Neural cell (in vitro differentiated cells): ENCODE data around the gene AGBL4. TPM values are rescaled to one million over a fixed set of nuclear protein-coding genes. Genes with fewer than 3 reads are reported as not detected.

Experiments
- H2AFZ ChIP-seq: fragments of 200-600, 300-800 bp; sonication (generic), shearing (Covaris generic); 2 replicates; pipeline ENCODE4 v1.6.0; 2014; ENCODE audit warnings: low read depth, mild to moderate bottlenecking, antibody characterized with exemption, low read length, moderate library complexity
- H3F3A ChIP-seq: fragments of 200-600 bp; shearing (Covaris generic); 2 replicates; pipeline ENCODE4 v1.6.1; 2016; ENCODE audit warnings: mild to moderate bottlenecking, moderate library complexity, mixed read lengths, antibody characterized with exemption, low read length; ENCODE audit not compliant: insufficient read depth, poor library complexity, severe bottlenecking
- H3K27ac ChIP-seq: fragments of 200-600, 300-800 bp; sonication (generic), shearing (Covaris generic); 2 replicates; pipeline ENCODE4 v1.5.1; 2014; ENCODE audit warnings: mild to moderate bottlenecking, low read length, moderate library complexity
- H3K27me3 ChIP-seq: fragments of 300-800, 200-600 bp; sonication (generic), shearing (Covaris generic); 2 replicates; pipeline ENCODE4 v1.6.0; 2014; ENCODE audit warnings: mild to moderate bottlenecking, low read depth, low read length, moderate library complexity; ENCODE audit not compliant: insufficient read depth
- H3K36me3 ChIP-seq: fragments of 300-800, 200-600 bp; sonication (generic), shearing (Covaris generic); 2 replicates; pipeline ENCODE4 v1.5.1; 2014; ENCODE audit warnings: mild to moderate bottlenecking, antibody characterized with exemption, low read length, moderate library complexity; ENCODE audit not compliant: insufficient read depth
- H3K4me2 ChIP-seq: fragments of 300-800, 200-600 bp; sonication (generic), shearing (Covaris generic); 2 replicates; pipeline ENCODE4 v1.6.0; 2014; ENCODE audit warnings: mild to moderate bottlenecking, low read length
- H3K4me3 ChIP-seq: fragments of 300-800, 200-600 bp; sonication (generic), shearing (Covaris generic); 2 replicates; pipeline ENCODE4 v1.5.1; 2014; ENCODE audit warnings: mild to moderate bottlenecking, low read length, moderate library complexity
- H3K79me2 ChIP-seq: fragments of 200-600 bp; shearing (Covaris generic); replicated peaks from 2 replicates; pipeline ENCODE4 v1.6.0; 2014; ENCODE audit warnings: mild to moderate bottlenecking, low read length, moderate library complexity; ENCODE audit not compliant: insufficient read depth
- H3K9ac ChIP-seq: fragments of 300-800, 200-600 bp; sonication (generic), shearing (Covaris generic); 2 replicates; pipeline ENCODE4 v1.6.1; 2016; ENCODE audit warnings: mild to moderate bottlenecking, low read length, mixed read lengths
- H3K9me2 ChIP-seq: fragments of 200-600 bp; shearing (Covaris generic); 2 replicates; pipeline ENCODE4 v1.6.1; 2016; ENCODE audit warnings: mild to moderate bottlenecking, low read length, mixed read lengths; ENCODE audit not compliant: insufficient read depth
- H3K9me3 ChIP-seq: fragments of 200-600, 300-800 bp; sonication (generic), shearing (Covaris generic); 2 replicates; pipeline ENCODE4 v1.6.1; 2016; ENCODE audit warnings: mild to moderate bottlenecking, mixed run types, low read length, moderate library complexity, mixed read lengths
- H4K20me1 ChIP-seq: fragments of 200-600 bp; shearing (Covaris generic); 2 replicates; pipeline ENCODE4 v1.6.1; 2016; ENCODE audit warnings: mild to moderate bottlenecking, mixed run types; ENCODE audit not compliant: insufficient read depth
- CTCF ChIP-seq: fragments of 450-650 bp; IDR thresholded peaks from 2 replicates; pipeline ENCODE4 v1.5.1; 2014; ENCODE audit warnings: antibody characterized with exemption, mild to moderate bottlenecking, moderate library complexity; ENCODE audit not compliant: poor library complexity, severe bottlenecking
- EP300 ChIP-seq: fragments of 450-650 bp; conservative IDR thresholded peaks from 2 replicates; pipeline ENCODE4 v1.6.1; 2014; ENCODE audit warnings: antibody characterized with exemption, mild to moderate bottlenecking, moderate library complexity; ENCODE audit not compliant: poor library complexity, severe bottlenecking
- EZH2 ChIP-seq: fragments of 200-600, 300-800 bp; shearing (Covaris generic), sonication (generic); IDR thresholded peaks from 2 replicates; pipeline ENCODE4 v1.6.1; 2014; ENCODE audit warnings: antibody characterized with exemption, low read length, borderline replicate concordance, mild to moderate bottlenecking; ENCODE audit not compliant: insufficient read depth, poor library complexity, severe bottlenecking
- MXI1 ChIP-seq: fragments of 450-650 bp; conservative IDR thresholded peaks from 2 replicates; pipeline ENCODE4 v1.6.1; 2014; ENCODE audit warnings: antibody characterized with exemption, mild to moderate bottlenecking; ENCODE audit not compliant: poor library complexity, severe bottlenecking
- POLR2AphosphoS5 ChIP-seq: IDR thresholded peaks from 2 replicates; pipeline ENCODE4 v1.6.1; 2012
- RAD21 ChIP-seq: fragments of 450-650 bp; conservative IDR thresholded peaks from 2 replicates; pipeline ENCODE4 v1.6.1; 2014; ENCODE audit warnings: antibody characterized with exemption, mild to moderate bottlenecking, moderate library complexity
- REST ChIP-seq: IDR thresholded peaks from 2 replicates; pipeline ENCODE4 v1.6.1; 2012; ENCODE audit warnings: borderline replicate concordance
- SMC3 ChIP-seq: fragments of 450-650 bp; conservative IDR thresholded peaks from 2 replicates; pipeline ENCODE4 v1.6.1; 2014; ENCODE audit warnings: antibody characterized with exemption, mild to moderate bottlenecking, moderate library complexity; ENCODE audit not compliant: poor library complexity
- TAF1 ChIP-seq: IDR thresholded peaks from 2 replicates; pipeline ENCODE4 v1.6.1; 2012; ENCODE audit warnings: low read depth
- polyA plus RNA-seq: library from polyadenylated mRNA; depleted of rRNA; stranded (reverse); fragments of >200 nt; gene quantifications from 2 replicates; pipeline ENCODE4 v1.2.3, GENCODE V29; 2014

The AGBL4 gene
- polyA plus RNA-seq, 1 donor from 2014 or later: 1.3 TPM

GRCh38 chr1:48851638-48852037, 1172.1 kb downstream of the AGBL4 start:
- no peak overlapping the region for H2AFZ ChIP-seq
- no peak for TF ChIP-seq REST
- TF ChIP-seq MXI1: no peak
- no peak for TF ChIP-seq EZH2
- TF ChIP-seq TAF1: no peak
- no peak for TF ChIP-seq POLR2AphosphoS5
- TF ChIP-seq EP300: no peak
- TF ChIP-seq CTCF: no peak
- no peak for TF ChIP-seq SMC3
- no peak for TF ChIP-seq RAD21
- no peaks in the 10 kb centered on the region for H3K27me3 ChIP-seq
- no peak overlapping the region for H3K27ac ChIP-seq
- no peaks in the 10 kb centered on the region for H4K20me1 ChIP-seq
- H3F3A ChIP-seq: no peaks in the 10 kb centered on the region
- H3K79me2 ChIP-seq: no peaks in the 10 kb centered on the region
- no peaks in the 10 kb centered on the region for H3K9me2 ChIP-seq
- H3K4me2 ChIP-seq: no peak overlapping the region
- no peaks in the 10 kb centered on the region for H3K36me3 ChIP-seq
- H3K9me3 ChIP-seq: no peaks in the 10 kb centered on the region
- H3K9ac ChIP-seq: no peak overlapping the region
- H3K4me3 ChIP-seq: no peak overlapping the region

DNA sequence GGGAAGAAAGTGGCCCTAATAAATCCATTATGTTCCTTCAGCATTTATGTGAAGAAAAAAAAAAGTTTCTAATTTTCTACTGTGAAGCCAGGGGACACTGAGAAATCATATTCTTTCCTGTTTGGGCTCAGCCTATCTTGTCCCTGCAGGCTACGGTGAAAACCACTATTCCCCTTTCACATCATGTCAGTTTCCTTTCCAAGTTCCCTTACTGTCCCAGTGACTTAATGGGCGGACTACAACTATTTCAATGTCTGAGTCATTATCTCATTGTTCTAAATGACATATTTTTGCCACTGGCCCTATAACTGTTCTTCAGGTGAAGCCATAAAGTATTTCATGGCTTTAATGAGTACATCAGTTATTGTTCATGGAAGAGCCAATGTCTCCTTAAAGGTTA, 1175.7 kb downstream of the AGBL4 start:
- Histone ChIP-seq H3K4me3 (no peak overlapping the region), H3K36me3 (no peaks in the 10 kb centered on the region), H3K27ac (no peak overlapping the region), H2AFZ (no peak overlapping the region), H4K20me1 (no peaks in the 10 kb centered on the region), H3F3A (no peaks in the 10 kb centered on the region), H3K9ac (no peak overlapping the region), H3K9me3 (no peaks in the 10 kb centered on the region), H3K79me2 (no peaks in the 10 kb centered on the region), H3K27me3 (no peaks in the 10 kb centered on the region), H3K9me2 (no peaks in the 10 kb centered on the region), H3K4me2 (no peak overlapping the region)
- no peak for TF ChIP-seq POLR2AphosphoS5
- no peak for TF ChIP-seq REST
- no peak for TF ChIP-seq EZH2
- no peak for TF ChIP-seq SMC3
- TF ChIP-seq RAD21: no peak
- no peak for TF ChIP-seq EP300
- TF ChIP-seq MXI1: no peak
- no peak for TF ChIP-seq CTCF
- TF ChIP-seq TAF1: no peak
